ENCODE data around the gene MEGF11. TPM values are rescaled to one million over a fixed set of nuclear protein-coding genes. Genes with fewer than 3 reads are reported as not detected.

MEGF11 gene
- total RNA-seq, 1 experiment from 2014 or later, result 0.09 TPM

DNA sequence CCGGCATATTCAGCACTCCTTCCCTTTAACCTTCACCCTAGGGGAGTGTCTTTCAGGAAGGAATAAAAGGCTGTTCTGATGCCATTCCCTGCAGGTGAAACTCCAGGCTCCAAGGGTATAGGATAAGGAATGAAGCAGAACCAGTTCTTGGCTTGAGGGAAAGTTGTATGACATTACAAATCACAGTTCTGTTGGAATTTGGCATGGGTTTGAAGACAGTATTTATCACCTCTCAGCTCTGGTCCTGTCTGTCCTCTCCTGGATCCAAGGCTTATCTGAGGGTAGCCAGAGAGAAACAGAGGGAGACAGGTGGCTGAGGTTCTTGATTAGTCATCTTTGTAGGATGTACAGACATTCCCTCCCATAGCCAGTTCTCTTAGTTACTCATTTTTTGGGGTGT lies 347.2 kb downstream of the MEGF11 start:
- no TSS peak for BruUV-seq (replicated peaks)
- Mint-ChIP-seq H3K4me1 (ENCODE audit: low read depth, unreplicated experiment) (peaks cover 49% of the 10 kb centered on the region), H3K4me3 (ENCODE audit: low read depth, unreplicated experiment) (peak overlapping the region; percentile 37), H3K9me3 (ENCODE audit: low read depth, unreplicated experiment) (no peaks in the 10 kb centered on the region), H3K36me3 (ENCODE audit: insufficient read depth, unreplicated experiment) (peaks cover 51% of the 10 kb centered on the region), H3K27ac (ENCODE audit: unreplicated experiment) (peak overlapping the region; percentile 69), H3K27me3 (ENCODE audit: unreplicated experiment) (no peaks in the 10 kb centered on the region)
- DNase-seq, result peak; percentile 20
- no peak for TF ChIP-seq CTCF (IDR thresholded peaks at IDR 0.05; ENCODE audit: unreplicated experiment)
- intact Hi-C loops (cut with micrococcal nuclease; ENCODE audit: unreplicated experiment), result loop anchor here (10.0 kb wide), 1 partner anchor 378 kb away; no protein-coding TSS in a partner anchor
- CTCF ChIA-PET, result interaction anchor here (0.5 to 1.2 kb wide), 3 partner anchors 47 to 271 kb away, joined by 3 to 5 read pairs (median 4); no protein-coding TSS in a partner anchor

- no peak for TF ChIP-seq CTCF (IDR thresholded peaks at IDR 0.05; ENCODE audit: unreplicated experiment)
- H3K9me3 Mint-ChIP-seq (ENCODE audit: low read depth, unreplicated experiment), result no peaks in the 10 kb centered on the region
- no TSS peak for BruUV-seq (replicated peaks)
- intact Hi-C loops (cut with micrococcal nuclease; ENCODE audit: unreplicated experiment), result loop anchor here (10.0 kb wide), 1 partner anchor 380 kb away; no protein-coding TSS in a partner anchor
- no peak for DNase-seq
- CTCF ChIA-PET, result interaction anchor here (0.6 kb wide), 1 partner anchor 37 kb away, joined by 4 read pairs; no protein-coding TSS in a partner anchor
- peaks cover 58% of the 10 kb centered on the region for H3K36me3 Mint-ChIP-seq (ENCODE audit: insufficient read depth, unreplicated experiment)
- no peaks in the 10 kb centered on the region for H3K27me3 Mint-ChIP-seq (ENCODE audit: unreplicated experiment)
- no peak overlapping the region for H3K4me3 Mint-ChIP-seq (ENCODE audit: low read depth, unreplicated experiment)
- H3K4me1 Mint-ChIP-seq (ENCODE audit: low read depth, unreplicated experiment), result peaks cover 63% of the 10 kb centered on the region
- H3K27ac Mint-ChIP-seq (ENCODE audit: unreplicated experiment), result no peak overlapping the region
Measured at GRCh38 chr15:65904301-65904700, 349.2 kb downstream of the MEGF11 start.

DNA sequence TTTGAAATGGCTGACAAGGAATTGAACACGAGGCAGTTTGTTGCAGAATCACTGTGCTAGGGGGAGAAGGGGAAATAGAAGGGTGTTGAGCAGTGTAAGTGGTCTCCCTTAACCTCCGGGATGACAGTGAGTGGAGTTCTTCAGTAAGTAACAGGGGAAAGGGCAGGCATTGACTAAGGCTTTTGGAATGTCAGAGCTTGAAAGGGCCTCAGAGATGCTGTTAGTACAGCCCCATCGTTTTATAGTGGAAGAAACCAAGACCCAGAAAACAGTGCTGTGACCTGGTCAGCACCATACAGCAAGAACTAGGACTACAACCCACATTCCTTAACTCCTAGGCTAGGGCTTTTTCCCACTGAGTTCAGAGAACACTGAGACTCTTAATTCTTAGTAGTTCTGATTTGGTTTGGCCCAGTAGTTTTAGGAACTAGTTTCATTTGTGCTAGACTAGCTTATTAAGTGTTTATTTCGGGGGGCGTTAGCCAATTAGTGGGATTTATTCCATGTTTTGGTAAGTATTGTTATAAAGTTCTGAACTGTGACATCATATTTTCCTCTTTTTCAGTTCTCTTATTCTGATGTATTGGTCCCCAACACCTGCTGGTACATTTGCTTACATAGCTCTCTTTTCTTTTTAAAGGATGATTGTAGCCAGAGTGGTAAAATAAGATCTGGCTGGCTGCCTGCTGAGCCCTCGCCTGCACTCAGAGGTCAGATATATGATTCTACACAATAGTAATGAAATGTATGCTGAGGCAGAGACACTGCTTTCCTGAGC lies 350.1 kb downstream of the MEGF11 start:
- Mint-ChIP-seq H3K36me3 (ENCODE audit: insufficient read depth, unreplicated experiment) (peaks cover 57% of the 10 kb centered on the region), H3K9me3 (ENCODE audit: low read depth, unreplicated experiment) (no peaks in the 10 kb centered on the region), H3K4me1 (ENCODE audit: low read depth, unreplicated experiment) (peaks cover 63% of the 10 kb centered on the region), H3K27ac (ENCODE audit: unreplicated experiment) (peak overlapping the region; percentile 72), H3K27me3 (ENCODE audit: unreplicated experiment) (no peaks in the 10 kb centered on the region), H3K4me3 (ENCODE audit: low read depth, unreplicated experiment) (peak overlapping the region; percentile 39)
- no TSS peak for BruUV-seq (replicated peaks)
- TF ChIP-seq CTCF (IDR thresholded peaks at IDR 0.05; ENCODE audit: unreplicated experiment), result no peak
- intact Hi-C loops (cut with micrococcal nuclease; ENCODE audit: unreplicated experiment), result loop anchor here (10.0 kb wide), 1 partner anchor 381 kb away; no protein-coding TSS in a partner anchor
- no peak for DNase-seq
- CTCF ChIA-PET, result no interaction called here

DNA sequence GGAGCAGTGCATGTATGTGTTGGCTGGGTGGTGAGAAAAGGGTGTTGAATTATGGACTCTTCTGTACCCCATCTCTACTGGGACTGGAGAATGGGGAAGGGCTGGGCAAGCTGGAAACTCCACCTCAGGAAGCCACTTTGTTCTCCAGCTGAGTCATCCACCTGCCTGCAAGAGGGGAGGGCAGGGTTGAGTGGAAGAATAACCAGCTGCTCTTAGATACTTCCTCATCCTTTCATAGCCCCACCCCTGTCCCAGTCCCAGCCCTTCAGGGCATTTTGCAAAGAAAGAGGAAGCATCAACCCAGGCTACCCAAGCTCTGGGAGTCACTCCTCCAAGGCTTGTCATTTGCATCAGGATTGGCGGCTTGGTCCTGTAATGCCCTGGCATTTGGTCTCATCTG lies 351.2 kb downstream of the MEGF11 start:
- TF ChIP-seq CTCF (IDR thresholded peaks at IDR 0.05; ENCODE audit: unreplicated experiment), result no peak
- Mint-ChIP-seq H3K4me1 (ENCODE audit: low read depth, unreplicated experiment) (peaks cover 62% of the 10 kb centered on the region), H3K36me3 (ENCODE audit: insufficient read depth, unreplicated experiment) (peaks cover 48% of the 10 kb centered on the region), H3K27me3 (ENCODE audit: unreplicated experiment) (no peaks in the 10 kb centered on the region), H3K27ac (ENCODE audit: unreplicated experiment) (peak overlapping the region; percentile 72), H3K9me3 (ENCODE audit: low read depth, unreplicated experiment) (no peaks in the 10 kb centered on the region), H3K4me3 (ENCODE audit: low read depth, unreplicated experiment) (peak overlapping the region; percentile 39)
- CTCF ChIA-PET, result interaction anchor here (0.7 to 1.1 kb wide), 7 partner anchors 14 to 70 kb away, joined by 4 to 8 read pairs (median 5); partner anchors contain the start of gene RAB11A
- no TSS peak for BruUV-seq (replicated peaks)
- peak; percentile 92 for DNase-seq
- intact Hi-C loops (cut with micrococcal nuclease; ENCODE audit: unreplicated experiment), result loop anchor here (1.0 to 10.0 kb wide), 2 partner anchors 70 to 382 kb away; no protein-coding TSS in a partner anchor
